HG03565 (cell line): ENCODE measurements around the gene DDN.

Experiments
- ATAC-seq: cut with Tn5 transposase; IDR thresholded peaks from one replicate; pipeline ENCODE4 v1.9.1; 2021; ENCODE audit warnings: mild to moderate bottlenecking, moderate library complexity; ENCODE audit not compliant: unreplicated experiment

DDN gene

DNA sequence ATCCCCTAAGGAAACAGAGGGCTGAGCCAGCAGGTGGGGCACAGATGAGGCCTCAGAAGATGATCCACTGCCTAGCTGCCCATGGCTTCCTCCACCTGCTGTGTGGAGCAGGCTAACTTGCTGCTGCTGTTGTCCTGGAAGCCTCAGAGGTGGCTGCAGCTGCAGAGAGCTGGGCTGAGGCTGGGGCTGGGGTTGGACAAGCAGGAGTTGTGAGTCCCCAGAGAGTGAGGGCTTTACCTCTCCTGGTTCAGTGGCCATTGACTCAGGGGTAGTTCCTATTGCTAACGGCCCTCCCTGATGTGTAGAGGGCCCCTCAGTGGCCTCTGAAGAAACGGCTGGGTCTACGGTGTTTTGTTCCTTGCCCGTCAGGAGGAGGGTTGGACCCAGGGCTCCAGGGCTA lies 33.1 kb upstream of the DDN start:
- ATAC-seq, result no peak

DNA sequence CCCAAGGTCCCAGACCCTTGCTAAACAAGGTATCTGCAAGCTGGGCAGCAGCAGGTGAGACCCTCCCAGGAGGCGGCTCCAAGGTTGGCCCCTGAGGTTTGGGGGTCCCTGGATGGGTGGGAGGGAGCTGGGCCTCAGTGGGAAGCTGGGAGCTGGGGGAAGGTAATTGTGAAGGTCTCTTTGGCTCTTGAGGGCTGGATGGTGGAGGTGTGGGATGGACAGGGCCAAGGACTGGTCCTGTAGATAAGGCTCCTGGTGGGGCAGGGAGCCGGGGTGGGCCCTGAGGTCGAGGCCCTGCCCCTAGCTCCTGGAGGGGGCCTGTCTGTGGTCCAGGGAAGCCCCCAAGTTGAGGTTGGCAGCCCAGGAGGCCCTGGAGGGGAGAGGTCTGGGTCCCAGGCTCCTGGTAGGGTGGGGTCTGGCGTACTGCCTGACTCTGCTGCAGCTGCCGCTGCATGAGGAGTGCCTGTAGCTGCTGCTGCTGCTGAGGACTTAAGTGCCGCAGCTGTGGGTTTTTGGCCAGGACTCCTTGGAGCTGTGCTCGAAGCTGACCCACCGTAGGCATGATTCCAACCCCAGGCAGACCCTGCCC lies 32.5 kb upstream of the DDN start:
- ATAC-seq, result no peak

DNA sequence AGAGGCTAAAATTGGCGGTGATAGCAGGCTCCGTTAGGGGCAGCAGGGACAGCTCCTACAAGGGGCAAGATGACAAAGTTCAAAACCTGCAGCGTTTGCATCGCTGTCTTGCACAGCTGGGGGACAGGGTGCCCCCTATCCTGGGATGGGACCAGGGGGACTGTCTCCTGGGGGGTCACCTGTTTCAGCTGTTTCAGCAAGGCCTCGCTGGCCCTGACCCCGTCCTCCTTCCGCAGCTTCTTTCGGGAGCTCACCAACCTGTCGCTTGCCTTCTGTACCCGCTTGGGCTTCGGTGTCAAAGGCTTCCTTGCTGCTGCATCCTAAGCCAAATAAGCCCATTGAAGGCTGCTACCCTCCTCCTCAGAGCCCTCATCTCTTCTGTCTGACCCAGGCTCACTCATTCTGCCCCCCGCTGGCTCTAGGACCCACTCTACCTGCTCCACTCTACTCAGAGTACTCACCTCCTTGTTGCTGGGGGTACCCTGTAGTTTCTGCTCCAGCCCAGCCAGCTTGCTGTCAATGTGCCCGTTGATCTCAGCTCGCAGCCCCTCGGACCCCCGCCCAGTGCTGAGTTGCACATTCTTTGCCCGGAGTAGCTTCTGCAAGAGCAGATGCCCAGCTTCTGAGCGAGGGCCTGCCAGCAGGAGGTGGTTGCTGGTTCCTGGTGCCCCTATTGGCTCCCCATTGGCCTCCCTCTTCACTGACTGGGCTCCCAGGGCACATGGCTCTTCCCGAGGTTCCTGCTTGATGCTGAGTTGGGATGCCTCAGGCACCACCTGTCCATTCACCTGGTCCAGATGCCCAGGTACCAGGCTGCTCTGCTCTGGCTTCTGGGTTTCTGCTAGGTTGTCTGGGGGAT lies 31.8 kb upstream of the DDN start:
- ATAC-seq, result no peak

DNA sequence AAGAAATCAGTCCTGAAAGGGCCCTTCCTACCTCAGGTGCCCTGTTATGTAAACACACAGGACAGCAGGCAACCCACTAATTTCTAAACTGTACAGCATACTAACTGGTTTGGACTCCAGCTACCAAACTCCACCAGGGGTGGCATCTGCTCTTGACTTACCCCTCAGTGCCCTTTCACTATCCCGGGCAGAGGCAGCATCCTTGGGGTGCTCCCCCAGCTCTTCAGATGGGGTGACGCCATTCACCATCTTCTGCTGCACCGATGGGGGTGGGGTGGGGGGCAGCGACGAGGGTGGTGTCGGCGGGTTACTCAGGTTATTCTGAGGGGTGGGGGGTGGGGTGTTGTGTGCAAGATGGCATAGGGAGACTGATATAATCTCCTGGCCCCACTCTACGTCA lies 30.9 kb upstream of the DDN start:
- ATAC-seq, result no peak

DNA sequence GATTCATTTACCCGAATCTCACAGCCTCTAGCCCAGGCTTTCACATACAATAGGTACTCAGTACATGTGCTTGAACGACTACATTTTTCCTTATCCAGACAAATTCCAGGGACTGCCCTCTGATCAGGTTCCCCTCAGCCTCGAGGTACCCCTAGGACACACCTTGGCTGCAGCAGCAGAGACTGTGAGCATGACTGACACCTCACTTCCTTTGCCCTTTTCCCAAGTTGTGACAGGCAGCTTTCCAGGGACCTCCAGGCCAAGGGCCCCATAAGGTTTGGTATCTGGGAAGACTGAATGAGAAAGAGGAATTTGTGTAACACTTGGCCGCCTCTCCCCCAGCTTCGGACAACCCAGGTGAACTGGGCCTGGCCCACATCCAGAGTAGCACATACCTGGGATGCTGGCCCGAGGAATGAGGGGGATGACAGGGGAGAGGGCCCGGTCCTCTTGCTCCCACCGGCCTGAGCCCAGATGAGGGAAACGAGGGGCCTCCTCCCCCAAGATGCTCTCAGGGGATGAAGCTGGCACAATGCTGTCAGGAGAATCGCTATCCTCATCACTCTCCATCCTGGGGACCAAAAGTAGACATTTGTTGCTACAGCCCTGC lies 29.6 kb upstream of the DDN start:
- ATAC-seq, result no peak

DNA sequence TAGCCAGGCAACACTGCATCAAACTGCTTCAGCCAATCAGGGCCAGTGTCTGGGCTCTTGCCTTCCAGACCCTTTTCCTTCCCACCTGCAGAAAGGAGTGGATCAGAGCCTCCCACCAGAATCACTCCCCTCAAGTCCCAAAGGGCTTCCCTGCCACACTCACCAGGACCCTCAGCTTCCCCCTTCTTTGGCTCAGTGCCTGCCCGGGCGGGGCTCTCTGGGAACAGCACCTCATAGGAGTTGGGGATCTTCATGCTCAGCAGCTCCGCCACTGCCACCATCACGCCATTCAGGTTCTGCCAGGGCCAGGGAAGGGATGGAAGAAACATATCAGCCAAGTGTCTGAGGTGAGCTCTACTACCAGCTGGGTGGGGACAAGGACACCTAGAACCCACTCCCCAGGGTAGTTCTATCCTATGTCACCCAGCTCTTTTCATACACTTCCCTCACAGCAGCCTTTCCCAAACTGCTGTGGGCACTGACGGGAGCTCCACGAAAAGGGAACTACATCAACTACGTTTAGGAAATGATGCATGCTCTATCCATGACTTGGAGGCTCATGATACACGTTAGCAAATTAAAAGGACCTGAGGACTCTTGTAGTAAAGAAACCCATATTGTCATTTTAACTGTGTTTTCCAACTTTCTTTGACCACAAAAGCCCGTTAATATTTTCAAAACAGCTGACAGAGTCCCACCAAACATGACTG lies 28.8 kb upstream of the DDN start:
- ATAC-seq, result no peak

DNA sequence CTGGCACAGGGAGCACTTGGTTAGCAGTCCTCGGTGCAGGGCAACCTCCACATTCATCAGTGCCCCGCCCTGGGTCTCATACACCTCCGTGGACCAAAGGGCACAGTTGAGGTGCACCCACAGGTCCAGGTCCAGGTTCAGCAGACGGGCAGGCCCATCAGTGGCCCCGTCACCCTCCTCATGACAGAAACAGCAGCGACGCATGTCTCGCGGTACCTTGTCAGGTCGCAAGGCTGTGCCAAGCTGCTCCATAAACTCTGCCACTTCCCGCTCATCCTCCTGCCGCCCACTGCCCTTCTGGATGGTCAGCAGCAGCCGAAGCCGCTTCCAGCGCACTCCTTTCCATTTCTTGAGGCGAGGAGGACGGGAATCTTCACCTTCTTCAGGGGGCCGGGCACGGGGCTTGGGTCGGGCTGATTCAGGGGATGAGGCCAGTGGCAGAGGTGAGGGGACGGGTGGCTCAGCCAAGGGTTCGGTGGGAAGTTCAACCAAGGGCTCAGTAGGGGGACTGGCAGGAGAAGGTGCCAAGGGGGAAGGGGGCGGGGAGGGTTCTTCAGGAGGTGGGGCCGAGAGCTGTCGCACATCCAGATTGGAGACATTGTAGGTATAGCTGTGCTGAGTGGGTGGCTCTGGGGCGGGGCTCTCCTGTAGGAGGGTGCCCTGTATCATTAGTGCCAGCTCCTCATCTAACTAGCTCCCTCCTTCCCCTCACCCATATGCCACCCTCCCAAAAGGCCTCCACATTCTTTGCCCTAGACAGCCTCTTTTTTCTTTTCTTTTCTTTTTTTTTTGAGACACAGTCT lies 27.7 kb upstream of the DDN start:
- ATAC-seq, result no peak

DNA sequence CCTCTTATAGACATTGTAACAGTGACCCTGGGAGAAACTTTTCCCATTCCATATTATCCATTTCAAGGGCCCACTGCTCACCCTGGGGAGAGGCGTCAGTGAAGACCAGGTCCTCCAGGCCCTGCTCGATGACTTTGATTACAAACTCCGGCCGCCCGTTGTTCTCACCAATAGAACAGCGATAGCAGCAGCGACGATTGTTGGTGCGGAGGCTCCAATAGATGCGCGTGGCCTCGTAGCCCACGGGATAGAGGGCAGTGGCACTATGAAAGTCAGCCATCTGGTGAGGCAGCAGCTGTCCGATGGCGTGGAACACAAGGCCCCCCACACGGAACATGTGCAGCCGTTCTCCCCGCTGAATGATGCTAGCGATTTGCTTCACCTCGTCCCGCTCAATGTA lies 26.9 kb upstream of the DDN start:
- ATAC-seq, result no peak

DNA sequence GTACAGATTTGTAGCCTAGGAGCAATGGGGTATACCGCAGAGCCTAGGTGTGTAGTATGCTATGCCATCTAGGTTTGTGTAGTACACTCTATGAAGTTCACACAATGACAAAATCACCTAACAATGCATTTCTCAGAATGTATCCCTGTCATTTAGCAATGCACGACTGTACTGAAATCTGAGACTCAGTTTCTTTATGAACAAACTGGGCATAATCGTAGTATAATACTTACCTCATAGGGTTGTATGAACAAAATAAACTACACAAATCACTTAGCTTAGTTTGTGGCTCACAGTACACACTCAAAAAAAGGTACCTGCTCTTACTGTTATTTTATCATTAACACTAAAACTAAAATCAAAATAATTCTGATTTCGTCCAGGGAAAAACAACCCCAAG lies 26.3 kb upstream of the DDN start:
- no peak for ATAC-seq

DNA sequence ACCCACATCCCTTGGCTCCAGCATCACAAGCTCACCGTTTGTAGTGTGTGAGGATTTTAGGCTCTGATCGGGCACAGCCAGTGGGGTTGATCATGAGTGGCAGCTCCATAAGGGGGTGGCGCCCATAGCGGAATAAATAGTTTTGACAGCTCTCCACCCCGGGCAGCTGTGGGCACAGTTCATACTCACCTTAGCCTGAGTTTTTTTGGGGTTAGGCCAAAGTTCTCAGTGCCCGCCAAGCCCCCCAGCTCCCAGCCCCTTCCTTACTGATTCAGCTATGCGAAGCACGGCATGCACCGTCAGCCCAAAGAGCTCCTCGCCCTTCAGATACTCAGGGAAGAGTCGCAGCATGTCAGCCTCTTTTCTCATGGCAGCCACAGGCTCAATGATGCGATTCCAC lies 25.4 kb upstream of the DDN start:
- ATAC-seq, result no peak

DNA sequence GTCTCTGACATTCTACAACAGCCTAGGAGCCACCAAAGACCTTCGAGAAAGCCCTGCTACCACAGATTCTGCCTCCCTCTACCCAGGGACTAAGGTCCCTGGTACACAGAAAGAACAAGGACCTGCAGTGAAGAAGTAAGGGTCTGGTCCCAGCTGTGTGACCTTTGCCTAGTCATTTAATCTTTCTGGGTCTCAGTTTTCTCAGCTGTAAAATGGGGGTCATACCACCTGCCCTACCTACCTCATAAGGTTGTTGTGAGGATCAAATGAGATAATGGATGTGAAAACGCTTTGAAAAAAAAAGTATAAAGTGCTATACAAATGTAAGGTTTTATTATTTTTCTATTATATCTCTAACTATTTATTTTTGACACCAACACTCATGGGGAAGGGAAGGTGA lies 24.6 kb upstream of the DDN start:
- no peak for ATAC-seq

DNA sequence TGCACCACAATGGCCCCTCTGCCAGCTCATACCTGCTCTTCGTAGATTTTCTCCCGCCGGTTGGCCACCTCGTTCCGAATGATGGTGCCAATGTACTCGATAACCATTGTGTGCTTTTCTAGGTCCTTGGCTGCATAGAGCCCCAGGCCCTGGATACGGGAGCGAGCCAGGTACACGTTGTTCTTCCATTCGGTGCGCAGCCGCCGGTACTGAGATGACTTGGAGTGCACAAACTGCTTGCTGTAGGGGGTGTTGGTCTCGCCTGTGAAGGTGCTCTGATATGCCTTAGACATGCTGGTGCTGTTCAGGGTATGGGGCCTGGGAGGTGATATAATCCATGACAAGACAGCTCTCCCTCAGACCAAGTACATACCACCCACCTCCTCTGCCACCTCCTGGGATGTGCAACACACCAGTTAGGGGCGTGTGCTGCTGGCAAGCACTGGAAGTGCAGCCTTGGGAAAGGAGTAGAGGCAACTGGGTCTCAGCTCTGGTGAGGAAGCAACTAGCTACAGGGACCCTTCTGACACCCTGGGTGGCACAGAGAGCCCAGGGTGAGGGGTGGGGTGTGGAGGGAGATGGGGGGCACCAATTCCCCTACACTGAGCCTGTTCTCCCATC lies 23.5 kb upstream of the DDN start:
- no peak for ATAC-seq

DNA sequence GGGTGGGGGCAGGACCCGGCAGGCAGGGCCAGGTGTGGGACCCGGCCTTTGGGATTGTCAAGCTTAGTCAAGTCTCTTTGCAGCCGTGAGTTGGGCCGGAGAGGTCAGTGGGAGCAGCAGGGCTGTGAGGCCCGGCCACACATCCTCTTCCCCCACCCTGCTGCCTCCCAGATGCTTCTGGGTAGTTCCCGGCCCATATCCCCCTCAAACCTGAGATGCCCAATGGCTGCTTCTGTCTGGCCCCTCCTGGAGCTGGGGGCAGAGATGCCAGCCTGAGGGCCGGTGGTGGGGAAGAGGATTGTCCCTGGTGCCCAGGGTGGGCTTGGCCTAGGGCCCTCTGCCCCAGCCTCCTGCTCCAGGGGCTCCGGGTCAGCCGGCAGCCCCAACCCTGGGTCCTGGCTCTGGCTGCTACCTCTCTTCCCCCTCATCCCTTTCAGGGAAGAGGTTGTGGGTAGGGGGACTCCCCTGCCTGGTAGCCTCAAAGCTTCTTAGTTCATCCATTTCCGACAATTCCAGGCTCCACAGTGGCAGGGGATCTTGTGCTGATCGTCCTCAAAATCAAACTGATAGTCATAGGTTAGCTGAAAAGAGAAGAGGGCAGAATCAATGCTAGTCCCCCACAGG lies 22.2 kb upstream of the DDN start:
- no peak for ATAC-seq

DNA sequence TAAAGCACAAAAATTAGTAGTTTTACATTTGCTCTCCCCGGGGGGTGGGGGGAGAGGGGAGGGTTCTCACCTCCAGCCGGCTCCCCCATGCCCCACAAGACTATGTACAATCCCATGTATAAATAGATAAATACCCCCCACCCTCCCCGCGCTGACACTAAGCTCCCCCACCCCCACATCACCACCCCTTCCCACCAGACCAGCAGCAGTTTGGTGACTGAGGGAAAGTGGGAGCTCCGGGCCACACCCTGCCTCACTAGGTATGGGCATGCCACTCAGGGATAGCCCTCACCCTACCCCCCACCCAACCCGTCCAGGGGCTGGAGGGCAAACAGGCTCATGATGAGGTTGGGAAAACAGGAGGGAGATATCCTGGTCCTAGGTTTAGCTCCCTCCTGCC lies 21.3 kb upstream of the DDN start:
- ATAC-seq, result no peak

DNA sequence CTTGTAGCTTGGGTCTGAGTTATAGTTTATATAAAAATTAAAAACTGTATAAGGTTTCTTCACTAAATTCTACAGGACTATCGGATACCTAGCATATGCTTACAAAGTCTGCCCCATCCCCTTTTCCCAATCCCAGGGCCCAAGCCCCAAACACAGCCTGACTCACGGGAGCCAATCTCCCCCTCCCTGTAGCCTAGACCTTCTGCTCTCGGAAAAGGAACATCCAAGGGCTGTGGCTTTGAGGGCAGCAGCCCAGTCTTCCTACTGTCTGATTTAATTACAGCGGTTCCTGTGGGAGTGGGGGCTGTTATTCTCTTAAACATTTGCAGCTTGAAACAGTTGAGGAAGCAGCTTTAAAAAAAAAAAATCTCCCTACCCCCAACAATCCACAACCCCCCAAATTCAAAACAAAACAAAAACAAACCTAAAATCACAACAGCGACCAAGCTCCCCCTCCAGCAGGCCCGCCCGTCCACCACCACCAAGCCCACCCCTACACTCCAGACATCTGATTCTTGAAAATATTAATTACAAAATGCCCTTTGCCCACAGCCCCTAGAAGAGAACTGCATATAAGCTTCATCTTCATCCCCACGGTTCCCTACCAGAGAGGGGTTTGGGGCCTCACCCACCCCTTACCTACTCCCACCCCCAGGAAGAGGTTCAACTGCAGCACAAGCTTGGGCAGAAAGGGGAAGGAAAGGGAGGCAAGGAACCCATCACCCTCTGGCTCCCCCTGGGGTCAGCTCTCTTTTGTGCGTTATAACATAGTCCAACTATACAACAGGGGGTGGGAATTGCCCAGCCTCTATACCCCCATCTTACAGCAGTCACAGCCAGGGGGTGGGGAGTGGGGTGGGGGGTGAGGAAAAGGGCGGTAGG lies 20.5 kb upstream of the DDN start:
- ATAC-seq, result no peak

DNA sequence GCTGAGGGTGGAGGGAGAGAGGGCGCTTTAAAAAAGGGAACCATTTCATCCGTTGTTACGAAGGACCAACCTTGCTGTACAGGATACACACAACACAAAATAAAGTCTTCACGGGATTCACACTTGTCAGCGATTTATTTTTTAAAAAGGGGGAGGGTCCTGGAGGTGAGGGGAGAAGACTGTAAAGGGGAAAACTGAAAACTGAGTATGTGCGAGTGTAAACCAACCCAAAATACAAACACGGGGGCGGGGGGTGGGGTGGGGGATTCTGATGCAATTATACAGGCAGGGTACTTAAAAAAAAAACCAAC lies 19.9 kb upstream of the DDN start:
- ATAC-seq, result no peak

DNA sequence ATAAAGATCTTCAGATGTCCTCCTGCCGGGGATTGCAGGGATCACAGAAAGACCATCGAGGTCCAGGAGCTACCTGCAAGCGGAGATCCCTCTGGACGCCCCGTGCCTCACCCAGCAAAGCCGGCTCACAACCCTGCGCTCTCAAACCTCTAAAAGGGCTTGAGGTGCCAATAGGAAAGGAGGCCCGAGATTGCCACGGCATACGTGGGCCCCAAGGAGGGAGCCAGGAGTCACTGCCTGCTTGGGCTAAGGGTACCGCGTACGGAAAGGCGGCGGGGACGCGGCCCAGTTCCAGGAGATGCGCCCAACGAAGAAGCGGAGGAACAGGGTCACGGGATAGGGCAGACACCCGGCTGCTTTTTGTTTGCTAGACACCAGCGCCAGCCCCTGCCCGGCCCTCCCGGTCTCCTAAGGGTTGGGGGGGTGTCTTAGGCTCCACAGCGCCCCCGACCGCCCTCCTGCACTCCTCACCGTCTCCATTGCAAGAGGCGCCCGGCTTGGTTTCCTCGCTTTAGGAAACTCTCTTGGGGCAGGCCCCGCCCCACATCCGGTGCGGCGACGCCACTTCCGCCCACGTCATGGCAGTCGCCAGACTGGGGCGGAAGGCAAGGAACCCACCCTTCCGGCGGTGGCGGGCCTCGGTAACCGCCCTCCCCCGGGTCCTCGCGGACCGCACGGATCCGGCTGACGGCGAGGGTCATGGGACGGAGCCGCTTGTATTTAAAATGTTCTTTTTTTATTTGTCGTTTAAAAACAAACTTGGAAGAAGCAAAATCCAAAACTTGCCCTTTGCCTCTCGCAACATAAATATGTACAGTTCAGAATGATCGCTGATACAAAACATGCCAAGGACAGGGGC lies 19.3 kb upstream of the DDN start, which contains the start of gene PRKAG1:
PRKAG1 (minus strand) TSS at position 516 of the 859 bp plus-strand sequence; CDS start at position 480, 36 bp downstream.
- peak; percentile 79 for ATAC-seq

DNA sequence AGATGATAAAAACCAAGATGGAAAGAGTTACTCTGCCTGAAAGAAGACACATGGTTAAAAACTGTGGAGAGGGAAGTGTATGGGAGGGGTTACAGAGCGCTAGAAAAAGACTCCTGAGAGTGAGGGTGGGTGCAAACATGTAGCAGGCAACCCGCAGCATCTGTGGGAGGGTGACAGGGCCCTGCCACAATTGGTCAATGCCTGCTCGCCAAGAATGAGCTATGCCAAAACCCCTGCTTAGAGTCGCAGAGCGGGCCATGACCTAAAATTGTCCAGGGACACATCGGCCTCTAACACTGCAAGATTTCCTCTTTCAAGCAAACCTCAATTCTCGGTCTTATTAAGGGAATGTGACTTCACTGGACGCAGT lies 18.7 kb upstream of the DDN start:
- peak; percentile 4 for ATAC-seq
